Measurements from ENCODE around the gene SLTM.

Gene SLTM

DNA sequence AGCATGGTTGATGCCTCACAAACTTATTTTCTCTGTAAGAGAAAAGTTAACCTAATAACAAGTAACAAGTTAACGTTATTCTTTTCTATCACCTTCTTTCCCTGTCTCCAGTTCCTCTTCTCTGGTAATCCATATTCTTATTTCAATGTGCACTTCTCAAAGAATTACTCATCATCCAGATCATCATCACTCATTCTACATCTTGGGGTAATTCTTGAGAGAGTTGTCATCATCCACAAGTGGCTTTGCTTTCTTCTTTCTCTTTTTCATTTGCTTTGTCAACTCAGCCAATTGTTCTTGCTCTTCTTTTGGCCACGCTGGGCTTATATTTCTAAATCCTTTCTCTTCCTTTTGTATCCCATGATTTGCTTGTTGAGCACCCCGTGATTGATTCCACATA lies 33.2 kb upstream of the SLTM start:
- TF ChIP-seq CTCF (IDR thresholded peaks at IDR 0.05; ENCODE audit: low read depth, low read length) = no peak

DNA sequence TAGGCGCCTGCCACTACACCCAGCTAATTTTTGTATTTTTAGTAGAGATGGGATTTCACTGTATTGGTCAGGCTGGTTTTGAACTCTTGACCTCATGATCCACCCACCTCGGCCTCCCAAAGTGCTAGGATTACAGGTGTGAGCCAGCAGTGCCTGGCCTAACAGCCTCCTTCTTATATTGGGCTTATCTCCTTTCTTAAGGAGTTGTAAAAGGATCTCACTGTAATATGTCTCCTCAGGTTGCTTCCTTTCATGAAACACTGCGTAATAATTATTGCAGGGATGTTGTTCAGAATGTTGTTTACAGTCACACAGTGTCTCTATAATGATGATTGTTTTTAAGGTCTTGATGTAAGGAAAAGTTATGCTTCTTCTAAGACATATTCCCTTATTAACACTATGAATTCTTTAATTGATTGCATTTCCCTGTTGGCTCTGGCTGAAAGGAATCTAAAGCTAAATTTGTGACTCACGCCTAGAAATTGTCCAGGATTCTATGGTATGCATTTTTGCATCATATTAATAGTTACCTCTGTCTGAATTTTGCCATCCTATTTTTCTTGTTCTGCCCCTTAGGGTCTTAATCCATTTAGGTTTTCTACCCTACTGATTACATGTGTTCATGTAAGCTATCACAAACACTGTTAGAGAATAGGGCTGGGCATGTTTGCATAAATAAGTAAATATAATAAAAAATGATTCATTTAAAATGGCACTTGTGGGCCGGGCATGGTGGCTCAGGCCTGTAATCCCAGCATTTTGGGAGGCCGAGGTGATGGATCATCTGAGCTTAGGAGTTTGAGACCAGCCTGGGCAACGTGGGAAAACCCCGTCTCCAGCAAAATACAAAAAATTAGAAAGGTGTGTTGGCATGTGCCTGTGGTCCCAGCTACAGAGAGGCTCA lies 29.4 kb upstream of the SLTM start:
- H3K4me3 ChIP-seq (ENCODE audit: low read depth, low read length) = no peak overlapping the region
- TF ChIP-seq CTCF (IDR thresholded peaks at IDR 0.05; ENCODE audit: low read depth, low read length) = no peak

More for the DNA sequence above, 33.2 kb upstream of the SLTM start:
- H3K4me3 ChIP-seq (ENCODE audit: low read depth, low read length) = no peak overlapping the region

DNA sequence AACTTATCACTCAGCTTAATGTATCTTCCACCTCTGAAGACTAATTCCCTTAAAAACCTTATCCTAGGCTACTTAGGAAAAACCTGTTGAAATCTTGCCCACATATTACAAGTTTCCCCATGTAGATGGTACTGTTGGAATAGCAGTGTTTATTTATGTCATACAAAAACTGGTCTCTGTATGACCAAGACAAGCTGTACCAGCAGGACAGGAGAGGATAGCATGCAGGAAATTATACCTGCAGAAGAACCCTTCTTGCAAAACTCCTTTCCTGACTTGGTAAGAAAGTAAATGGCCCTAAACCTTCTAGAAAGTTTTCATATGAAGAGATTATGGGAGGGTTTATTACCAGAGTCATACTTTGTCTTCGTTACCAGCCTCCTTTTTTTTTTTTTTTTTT lies 28.7 kb upstream of the SLTM start:
- no peak overlapping the region for H3K4me3 ChIP-seq (ENCODE audit: low read depth, low read length)
- TF ChIP-seq CTCF (IDR thresholded peaks at IDR 0.05; ENCODE audit: low read depth, low read length) = no peak

- no peak for TF ChIP-seq CTCF (IDR thresholded peaks at IDR 0.05; ENCODE audit: low read depth, low read length)
- H3K4me3 ChIP-seq (ENCODE audit: low read depth, low read length) = no peak overlapping the region
These were observed 25.3 kb upstream of the SLTM start for GRCh38 chr15:58958811-58959210.

DNA sequence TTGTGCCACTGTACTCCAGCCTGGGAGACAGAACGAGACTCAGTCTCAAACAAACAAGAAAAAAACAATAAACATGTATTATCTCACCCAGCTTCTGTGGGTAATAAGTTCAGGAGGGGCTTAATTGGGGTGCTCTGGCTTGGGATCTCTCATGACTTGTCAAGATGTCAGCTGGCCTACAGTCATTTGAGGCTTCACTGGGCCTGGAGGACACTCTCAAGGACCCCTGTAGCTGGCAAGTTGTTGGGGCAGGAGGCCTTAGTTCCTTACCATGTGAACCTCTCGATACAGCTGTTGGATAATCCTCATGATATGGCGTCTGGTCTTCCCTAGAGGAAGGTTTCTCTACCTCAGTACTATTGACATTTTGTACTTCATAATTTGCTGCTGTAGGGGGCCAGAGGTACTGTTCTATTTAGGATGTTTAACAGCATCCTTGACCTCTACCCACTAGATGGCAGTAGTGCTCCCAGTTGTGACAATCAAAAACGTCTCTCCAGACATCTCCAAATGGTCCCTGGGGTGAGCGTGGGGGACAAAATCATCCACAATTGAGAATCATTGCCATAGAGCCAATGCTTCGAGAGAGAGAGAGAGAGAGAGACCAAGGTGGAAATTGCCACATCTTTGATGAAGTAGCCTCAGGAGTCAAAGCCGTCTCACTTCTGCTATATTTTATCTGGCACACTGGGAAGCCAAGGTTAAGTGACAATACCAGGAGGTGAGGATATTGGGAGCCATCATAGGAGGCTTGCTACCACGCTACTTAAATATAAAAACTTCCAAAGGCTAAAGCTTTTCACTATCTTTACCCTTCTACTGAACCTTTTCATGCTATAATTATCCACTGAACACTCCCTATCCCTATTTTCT lies 23.9 kb upstream of the SLTM start:
- H3K4me3 ChIP-seq (ENCODE audit: low read depth, low read length) = no peak overlapping the region
- TF ChIP-seq CTCF (IDR thresholded peaks at IDR 0.05; ENCODE audit: low read depth, low read length) = peak; percentile 75

- no peak overlapping the region for H3K4me3 ChIP-seq (ENCODE audit: low read depth, low read length)
- no peak for TF ChIP-seq CTCF (IDR thresholded peaks at IDR 0.05; ENCODE audit: low read depth, low read length)
These were observed 19.3 kb upstream of the SLTM start for GRCh38 chr15:58952751-58953150.
